Keratinocyte (primary cell): Measurements from ENCODE around the gene AGPAT3. TPM values are rescaled to one million over a fixed set of nuclear protein-coding genes. Genes with fewer than 3 reads are reported as not detected.

Source experiments
- DNase-seq: peaks from one replicate; pipeline ENCODE4 v3.0.0-alpha.2; 2011; ENCODE audit warnings: low read depth, missing footprints, low spot score
- FAIRE-seq: peaks from 2 replicates; lab custom pipeline; 2011; peaks lifted over from hg19 to GRCh38; lab: Jason Lieb, UNC
- H2AFZ ChIP-seq: 2 replicates; pipeline ENCODE4 v1.6.0; 2012; ENCODE audit warnings: low read length, control low read depth, inconsistent platforms; ENCODE audit not compliant: control insufficient read depth
- H3K27ac ChIP-seq: 2 replicates; pipeline ENCODE4 v1.5.1; 2011; ENCODE audit warnings: low read length; ENCODE audit not compliant: control insufficient read depth, insufficient read depth
- H3K27me3 ChIP-seq: 3 replicates; pipeline ENCODE4 v1.6.0; 2011; ENCODE audit warnings: low read length; ENCODE audit not compliant: control insufficient read depth, insufficient read depth; ENCODE audit errors: extremely low read depth
- H3K36me3 ChIP-seq, 2 experiments: 2 replicates in 1 of 2; 3 replicates in 1 of 2; pipeline ENCODE4 v1.5.1; 2011; ENCODE audit warnings: low read length in 2 of 2, mild to moderate bottlenecking in 1 of 2; ENCODE audit not compliant: control insufficient read depth in 2 of 2, insufficient read depth in 2 of 2; ENCODE audit errors: extremely low read depth in 1 of 2
- H3K4me1 ChIP-seq: 3 replicates; pipeline ENCODE4 v1.5.1; 2011; ENCODE audit warnings: low read length; ENCODE audit not compliant: control insufficient read depth, insufficient read depth; ENCODE audit errors: extremely low read depth
- H3K4me2 ChIP-seq: 3 replicates; pipeline ENCODE4 v1.6.0; 2011; ENCODE audit warnings: low read depth, low read length; ENCODE audit not compliant: control insufficient read depth, insufficient read depth; ENCODE audit errors: extremely low read depth
- H3K4me3 ChIP-seq, 3 experiments: fragments of 200-600 bp in 1 of 3; sonication (generic) in 1 of 3; 2 replicates in 2 of 3; 3 replicates in 1 of 3; pipeline ENCODE4 v1.5.1; 2011 to 2016; ENCODE audit warnings: low read length in 3 of 3, mild to moderate bottlenecking in 3 of 3, control low read depth in 2 of 3, inconsistent platforms in 1 of 3, low read depth in 1 of 3, mixed read lengths in 1 of 3, mixed run types in 1 of 3, moderate library complexity in 1 of 3; ENCODE audit not compliant: control insufficient read depth in 2 of 3, insufficient read depth in 2 of 3; ENCODE audit errors: extremely low read depth in 1 of 3
- H3K79me2 ChIP-seq: 2 replicates; pipeline ENCODE4 v1.6.0; 2012; ENCODE audit warnings: low read length; ENCODE audit not compliant: control insufficient read depth, insufficient read depth
- H3K9ac ChIP-seq: 3 replicates; pipeline ENCODE4 v1.6.0; 2011; ENCODE audit warnings: low read length; ENCODE audit not compliant: control insufficient read depth, insufficient read depth; ENCODE audit errors: extremely low read depth
- H3K9me1 ChIP-seq: 3 replicates; pipeline ENCODE4 v1.6.0; 2011; ENCODE audit warnings: low read length; ENCODE audit not compliant: control insufficient read depth, insufficient read depth; ENCODE audit errors: extremely low read depth
- H3K9me3 ChIP-seq: 2 replicates; pipeline ENCODE4 v1.5.1; 2012; ENCODE audit warnings: low read depth, low read length; ENCODE audit not compliant: control insufficient read depth
- H4K20me1 ChIP-seq: 3 replicates; pipeline ENCODE4 v1.6.0; 2011; ENCODE audit warnings: low read length; ENCODE audit not compliant: control insufficient read depth, insufficient read depth; ENCODE audit errors: extremely low read depth
- CTCF ChIP-seq, 3 experiments: IDR thresholded peaks in 1 of 3; conservative IDR thresholded peaks in 1 of 3; optimal IDR thresholded peaks in 1 of 3; 2 replicates in 2 of 3; 3 replicates in 1 of 3; pipeline versions ENCODE3 to v1.5.1; 2011; ENCODE audit warnings: low read length in 3 of 3, mild to moderate bottlenecking in 3 of 3, moderate library complexity in 2 of 3, control low read depth in 1 of 3, inconsistent platforms in 1 of 3; ENCODE audit not compliant: insufficient read depth in 2 of 3; ENCODE audit errors: extremely low read depth in 1 of 3
- dilution Hi-C: fragments of 300-500 bp; cut with MboI; formaldehyde crosslinking; loops from one replicate; pipeline ENCODE4 v1.7.0; 2020; ENCODE audit warnings: low sequenced_read_pairs; ENCODE audit not compliant: extremely low pct_ligation_motif_present
- polyA plus RNA-seq, 5 experiments: library from polyadenylated mRNA; depleted of rRNA in 3 of 5; stranded (reverse) in 3 of 5; stranded (forward) in 1 of 5; unstranded in 1 of 5; fragments of >200 nt; gene quantifications; 1 replicate in 1 of 5; 2 replicates in 3 of 5; 3 replicates in 1 of 5; pipeline versions ENCODE4 v1.2.1 to v1.2.3, GENCODE V29; 2011 to 2012; ENCODE audit warnings: missing spikeins in 2 of 5, low read depth in 1 of 5, low replicate concordance in 1 of 5
- small RNA-seq, 3 experiments: library from RNA; depleted of rRNA; stranded (forward); fragments of <200 nt; gene quantifications; one replicate each; pipeline ENCODE3, GENCODE V24; 2012; ENCODE audit warnings: low read depth in 3 of 3, low replicate concordance in 1 of 3; ENCODE audit not compliant: insufficient read length in 3 of 3

The AGPAT3 gene
- polyA plus RNA-seq, 1 donor (not counting 4 experiments of a cell fraction or from before 2014, with no cell fraction given): 21.7 TPM

GRCh38 chr21:44035244-44035643 lies 170.2 kb downstream of the AGPAT3 start:
- H4K20me1 ChIP-seq: peaks cover 7% of the 10 kb centered on the region
- no peak overlapping the region for H3K9ac ChIP-seq
- no peak for TF ChIP-seq CTCF (optimal IDR thresholded peaks at IDR 0.05 in 1 of 3, IDR thresholded peaks at IDR 0.05 in 1 of 3, conservative IDR thresholded peaks at IDR 0.05 in 1 of 3; ENCODE audit: extremely low read depth in 1 of 3, insufficient read depth in 2 of 3, low read length in 3 of 3)
- H3K79me2 ChIP-seq: peaks cover 24% of the 10 kb centered on the region
- no peaks in the 10 kb centered on the region for H3K9me1 ChIP-seq
- no peak overlapping the region for H3K4me3 ChIP-seq
- peaks cover 26 to 31% of the 10 kb centered on the region in 2 experiments for H3K36me3 ChIP-seq
- H3K27ac ChIP-seq: no peak overlapping the region
- no peak overlapping the region for H3K4me2 ChIP-seq
- H2AFZ ChIP-seq: no peak overlapping the region
- H3K9me3 ChIP-seq: no peaks in the 10 kb centered on the region
- no peaks in the 10 kb centered on the region for H3K27me3 ChIP-seq
- H3K4me1 ChIP-seq: no peaks in the 10 kb centered on the region
- FAIRE-seq (no peak), DNase-seq (no peak)
- dilution Hi-C loops: no loop called here

Small RNA genes lying within 50 kb of the gene (small RNA-seq; reads per million reads assigned to genes)
- gene RNU6-1150P (0 reads per million in 3 experiments), gene RNU6-859P (0 reads per million in 3 experiments)

Other genes starting within 250 kb of the AGPAT3 start
- gene HSF2BP, start 205.7 kb upstream of the AGPAT3 start, polyA plus RNA-seq: 6.1 to 8.7 TPM (median 6.7 TPM) in 3 replicates
- gene RRP1B, start 205.7 kb upstream of the AGPAT3 start, polyA plus RNA-seq: 13.0 to 24.0 TPM (median 19.8 TPM) in 3 replicates
- gene PDXK, start 146.1 kb upstream of the AGPAT3 start, polyA plus RNA-seq: 144 to 211 TPM (median 154 TPM) in 3 replicates
- gene CSTB, start 88.9 kb upstream of the AGPAT3 start, polyA plus RNA-seq: 126 to 167 TPM (median 152 TPM) in 3 replicates
- gene RRP1, start 75.6 kb upstream of the AGPAT3 start, polyA plus RNA-seq: 14.8 to 25.3 TPM (median 25.0 TPM) in 3 replicates
- gene TRAPPC10, start 147.1 kb downstream of the AGPAT3 start, polyA plus RNA-seq: 17.5 to 22.0 TPM (median 21.6 TPM) in 3 replicates
- gene PWP2, start 242.2 kb downstream of the AGPAT3 start, polyA plus RNA-seq: 27.3 to 34.2 TPM (median 29.5 TPM) in 3 replicates